GM12864 (cell line): ENCODE data around the gene HPGD.

ENCODE experiments used
- DNase-seq: peaks from one replicate; pipeline ENCODE4 v3.0.0-alpha.2; 2011; ENCODE audit warnings: low read depth
- H3K4me3 ChIP-seq: 2 replicates; pipeline ENCODE4 v1.5.1; 2011; ENCODE audit warnings: mild to moderate bottlenecking, low read depth, low read length, control low read depth
- TF ChIP-seq, protein P1 (sequence below): IDR thresholded peaks from 2 replicates; pipeline ENCODE4 v1.5.1; 2011; ENCODE audit warnings: low read depth, mild to moderate bottlenecking, moderate library complexity, low read length, control low read depth, inconsistent platforms; ENCODE audit errors: missing control alignments

The HPGD gene

DNA sequence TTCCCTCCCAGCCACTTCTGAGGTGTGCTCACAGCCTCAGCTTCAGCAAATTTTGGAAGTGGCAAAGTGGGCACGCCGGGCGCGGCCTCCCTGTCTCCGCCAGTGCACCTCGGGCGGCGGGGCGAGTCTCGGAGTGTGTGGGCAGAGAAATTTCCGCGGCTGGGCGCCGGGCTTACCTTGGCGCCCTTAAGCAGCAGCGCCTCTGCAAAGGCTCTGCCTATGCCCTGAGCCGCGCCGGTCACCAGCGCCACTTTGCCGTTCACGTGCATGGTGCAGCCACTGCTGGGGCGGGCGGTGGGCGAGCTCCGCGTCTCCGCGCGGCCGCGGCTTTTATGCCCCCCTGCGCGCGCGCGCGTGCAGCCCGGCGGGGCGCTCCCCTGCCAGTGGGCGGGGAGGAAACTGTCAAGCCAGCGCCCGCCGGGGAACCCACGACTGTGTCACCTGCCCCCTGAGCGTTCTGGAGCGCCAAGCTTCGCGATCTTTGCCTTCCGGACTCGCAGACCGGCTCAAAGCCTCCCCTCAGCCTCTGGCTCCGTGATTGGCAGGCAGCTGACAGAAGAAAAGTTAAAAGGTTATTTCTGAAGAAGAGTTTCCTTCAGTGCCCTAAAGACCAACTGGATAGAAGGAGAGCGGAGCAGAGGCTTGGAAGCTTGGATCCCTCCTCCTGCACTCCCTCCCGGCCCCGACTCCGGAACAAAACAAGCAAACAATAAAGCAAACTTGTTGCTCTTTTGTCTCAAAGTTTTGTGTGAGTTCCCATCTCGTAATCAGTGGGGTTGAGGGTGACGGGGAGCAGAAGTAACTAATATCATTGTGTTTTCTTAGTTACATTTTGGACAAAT lies at the start of gene HPGD:
Gene HPGD, minus strand, starts transcription at position 306 of the 842 bp plus-strand sequence. Its CDS starts 37 bp downstream, at position 269.
- H3K4me3 ChIP-seq, result peak within 1 kb of the TSS; percentile 0
- no peak for DNase-seq
- TF ChIP-seq, protein P1, sequence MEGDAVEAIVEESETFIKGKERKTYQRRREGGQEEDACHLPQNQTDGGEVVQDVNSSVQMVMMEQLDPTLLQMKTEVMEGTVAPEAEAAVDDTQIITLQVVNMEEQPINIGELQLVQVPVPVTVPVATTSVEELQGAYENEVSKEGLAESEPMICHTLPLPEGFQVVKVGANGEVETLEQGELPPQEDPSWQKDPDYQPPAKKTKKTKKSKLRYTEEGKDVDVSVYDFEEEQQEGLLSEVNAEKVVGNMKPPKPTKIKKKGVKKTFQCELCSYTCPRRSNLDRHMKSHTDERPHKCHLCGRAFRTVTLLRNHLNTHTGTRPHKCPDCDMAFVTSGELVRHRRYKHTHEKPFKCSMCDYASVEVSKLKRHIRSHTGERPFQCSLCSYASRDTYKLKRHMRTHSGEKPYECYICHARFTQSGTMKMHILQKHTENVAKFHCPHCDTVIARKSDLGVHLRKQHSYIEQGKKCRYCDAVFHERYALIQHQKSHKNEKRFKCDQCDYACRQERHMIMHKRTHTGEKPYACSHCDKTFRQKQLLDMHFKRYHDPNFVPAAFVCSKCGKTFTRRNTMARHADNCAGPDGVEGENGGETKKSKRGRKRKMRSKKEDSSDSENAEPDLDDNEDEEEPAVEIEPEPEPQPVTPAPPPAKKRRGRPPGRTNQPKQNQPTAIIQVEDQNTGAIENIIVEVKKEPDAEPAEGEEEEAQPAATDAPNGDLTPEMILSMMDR, result no peak

DNA sequence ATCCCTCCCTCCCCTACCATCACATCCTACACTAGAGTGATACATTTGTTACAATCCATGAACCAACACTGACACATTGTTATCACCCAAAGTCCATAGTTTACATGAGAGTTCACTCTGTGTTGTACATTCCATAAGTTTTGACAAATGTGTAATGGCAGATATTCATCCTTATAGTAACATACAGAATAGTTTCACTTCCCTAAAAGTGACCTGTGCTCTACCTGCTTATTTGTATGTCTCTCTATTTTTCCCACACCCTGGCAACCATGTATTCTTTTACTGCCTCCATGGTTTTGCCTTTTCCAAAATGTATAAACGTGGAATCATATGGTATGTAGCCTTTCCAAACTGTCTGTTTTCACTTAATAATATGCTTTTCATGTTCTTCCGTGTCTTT lies 42.2 kb upstream of the HPGD start:
- H3K4me3 ChIP-seq, result no peak overlapping the region
- no peak for DNase-seq
- TF ChIP-seq, protein P1, result no peak

DNA sequence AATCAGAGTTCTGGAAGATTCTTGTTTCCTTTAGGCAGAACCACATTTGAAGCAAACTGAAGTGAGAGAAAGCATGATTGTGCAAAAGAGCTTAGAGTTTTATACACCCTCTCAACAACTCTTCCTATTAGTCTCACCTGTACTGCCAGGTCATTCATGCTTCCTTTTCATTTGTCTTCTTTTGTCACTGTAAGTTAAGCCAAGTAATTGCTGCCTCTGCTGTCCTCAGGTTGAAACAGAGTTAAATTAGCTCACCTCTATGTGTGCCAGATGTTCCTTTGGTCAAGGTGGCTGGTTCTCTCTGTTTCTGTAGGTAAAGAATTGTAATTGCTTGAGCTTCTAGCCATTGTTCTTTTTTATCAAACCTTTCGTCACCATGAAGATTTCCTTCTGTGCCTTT lies 41.1 kb upstream of the HPGD start:
- DNase-seq, result no peak
- H3K4me3 ChIP-seq, result no peak overlapping the region
- TF ChIP-seq, protein P1, result no peak

DNA sequence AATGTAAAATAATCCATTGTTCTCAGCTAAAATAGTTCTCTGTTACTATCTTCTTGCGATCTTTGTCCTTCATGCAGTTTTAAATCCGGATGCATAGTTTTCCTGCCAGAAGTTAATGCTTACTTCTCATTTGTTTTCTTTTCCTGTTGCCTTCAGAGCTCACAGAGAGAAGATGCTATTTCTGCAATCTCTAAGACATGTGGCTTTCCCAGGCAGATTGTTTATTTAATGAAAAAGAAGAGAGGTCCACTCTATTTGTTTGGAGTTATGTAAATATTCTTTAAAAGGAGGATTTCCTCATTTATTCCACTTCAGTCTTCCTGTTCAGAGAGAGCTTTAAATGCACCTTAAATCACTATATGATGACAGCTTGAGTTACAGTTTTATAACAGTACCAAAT lies 39.3 kb upstream of the HPGD start:
- TF ChIP-seq, protein P1, result no peak
- DNase-seq, result no peak
- H3K4me3 ChIP-seq, result no peak overlapping the region

DNA sequence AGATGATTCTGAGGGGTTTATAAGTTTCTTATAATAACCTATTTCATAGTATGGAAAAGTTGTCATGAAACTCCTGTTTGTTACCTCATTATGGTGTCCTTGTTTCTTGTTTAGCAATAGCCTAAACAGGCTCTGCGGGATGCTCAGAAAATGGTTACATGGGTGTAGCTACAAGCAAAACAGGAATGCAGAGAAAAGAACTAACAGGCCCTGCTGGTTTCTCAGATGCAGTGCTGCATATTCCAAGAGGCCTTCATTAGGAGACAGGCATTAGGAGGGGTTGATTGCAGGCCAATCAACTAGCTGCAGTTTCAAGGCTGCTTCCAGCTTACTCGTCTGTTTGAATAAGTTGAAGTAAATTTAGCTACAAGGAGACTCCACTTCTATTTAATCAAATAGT lies 37.6 kb upstream of the HPGD start:
- no peak overlapping the region for H3K4me3 ChIP-seq
- TF ChIP-seq, protein P1, result no peak
- DNase-seq, result no peak

GRCh38 chr4:174555789-174556630 lies 33.7 kb upstream of the HPGD start:
- no peak overlapping the region for H3K4me3 ChIP-seq
- TF ChIP-seq, protein P1, result no peak
- DNase-seq, result no peak
